KOPT-K1 (cell line): ENCODE measurements around the gene ODAD4.

Source experiments
- H3K27ac ChIP-seq: fragments of 200-600 bp; sonication (generic); 2 replicates; pipeline ENCODE4 v1.5.1; 2016; ENCODE audit warnings: antibody characterized with exemption, mild to moderate bottlenecking, low read depth, low read length; ENCODE audit not compliant: poor library complexity, severe bottlenecking
- H3K36me3 ChIP-seq: fragments of 200-600 bp; sonication (generic); 2 replicates; pipeline ENCODE4 v1.5.1; 2017; ENCODE audit warnings: antibody characterized with exemption, mild to moderate bottlenecking, low read length, moderate library complexity; ENCODE audit not compliant: insufficient read depth
- H3K9me3 ChIP-seq: fragments of 200-600 bp; sonication (generic); 2 replicates; pipeline ENCODE4 v1.5.1; 2017; ENCODE audit warnings: antibody characterized with exemption, low read length, mild to moderate bottlenecking; ENCODE audit not compliant: insufficient read depth, poor library complexity, severe bottlenecking

ODAD4 gene

GRCh38 chr17:41944943-41945342, 14.5 kb downstream of the ODAD4 start:
- H3K27ac ChIP-seq = no peak overlapping the region
- H3K9me3 ChIP-seq = no peaks in the 10 kb centered on the region
- no peaks in the 10 kb centered on the region for H3K36me3 ChIP-seq

GRCh38 chr17:41948762-41949460, 18.5 kb downstream of the ODAD4 start:
- no peaks in the 10 kb centered on the region for H3K9me3 ChIP-seq
- H3K36me3 ChIP-seq = no peaks in the 10 kb centered on the region

GRCh38 chr17:41956522-41956921, 26.1 kb downstream of the ODAD4 start:
- Histone ChIP-seq H3K27ac (no peak overlapping the region), H3K9me3 (no peaks in the 10 kb centered on the region), H3K36me3 (no peaks in the 10 kb centered on the region)

More at GRCh38 chr17:41948762-41949460, 18.5 kb downstream of the ODAD4 start:
- no peak overlapping the region for H3K27ac ChIP-seq

GRCh38 chr17:41957031-41957868, 26.8 kb downstream of the ODAD4 start:
- Histone ChIP-seq H3K9me3 (no peaks in the 10 kb centered on the region), H3K27ac (no peak overlapping the region), H3K36me3 (no peaks in the 10 kb centered on the region)

GRCh38 chr17:41957869-41958439, 27.5 kb downstream of the ODAD4 start:
- H3K27ac ChIP-seq = no peak overlapping the region
- H3K9me3 ChIP-seq = no peaks in the 10 kb centered on the region
- H3K36me3 ChIP-seq = no peaks in the 10 kb centered on the region

- Histone ChIP-seq H3K27ac (no peak overlapping the region), H3K36me3 (no peaks in the 10 kb centered on the region), H3K9me3 (no peaks in the 10 kb centered on the region)
Observed at GRCh38 chr17:41959030-41959335, 28.6 kb downstream of the ODAD4 start.

- no peaks in the 10 kb centered on the region for H3K36me3 ChIP-seq
- no peak overlapping the region for H3K27ac ChIP-seq
- H3K9me3 ChIP-seq = no peaks in the 10 kb centered on the region
Observed at GRCh38 chr17:41959336-41960095, 29.1 kb downstream of the ODAD4 start.

- Histone ChIP-seq H3K36me3 (no peaks in the 10 kb centered on the region), H3K9me3 (no peaks in the 10 kb centered on the region), H3K27ac (no peak overlapping the region)
Observed at GRCh38 chr17:41962111-41962510, 31.7 kb downstream of the ODAD4 start.

- peaks cover 3% of the 10 kb centered on the region for H3K36me3 ChIP-seq
- no peaks in the 10 kb centered on the region for H3K9me3 ChIP-seq
- H3K27ac ChIP-seq = no peak overlapping the region
Observed at GRCh38 chr17:41962768-41963434, 32.5 kb downstream of the ODAD4 start.

GRCh38 chr17:41965694-41966462, 35.5 kb downstream of the ODAD4 start:
- H3K36me3 ChIP-seq = peaks cover 31% of the 10 kb centered on the region
- no peaks in the 10 kb centered on the region for H3K9me3 ChIP-seq
- peak overlapping the region; percentile 78 for H3K27ac ChIP-seq

GRCh38 chr17:41966463-41967140, 36.2 kb downstream of the ODAD4 start, which contains the start of gene CNP:
TSS of gene CNP (plus strand) at chr17:41966795. CDS start at chr17:41966885, 90 bp downstream.
- Histone ChIP-seq H3K9me3 (no peaks in the 10 kb centered on the region), H3K36me3 (peaks cover 38% of the 10 kb centered on the region), H3K27ac (peak within 1 kb of the TSS; percentile 78)

- H3K36me3 ChIP-seq = peaks cover 45% of the 10 kb centered on the region
- no peaks in the 10 kb centered on the region for H3K9me3 ChIP-seq
- H3K27ac ChIP-seq = peak overlapping the region; percentile 78
Observed at GRCh38 chr17:41967141-41967920, 36.9 kb downstream of the ODAD4 start.
